ENCODE measurements around the gene ELFN1.

Gene ELFN1

DNA sequence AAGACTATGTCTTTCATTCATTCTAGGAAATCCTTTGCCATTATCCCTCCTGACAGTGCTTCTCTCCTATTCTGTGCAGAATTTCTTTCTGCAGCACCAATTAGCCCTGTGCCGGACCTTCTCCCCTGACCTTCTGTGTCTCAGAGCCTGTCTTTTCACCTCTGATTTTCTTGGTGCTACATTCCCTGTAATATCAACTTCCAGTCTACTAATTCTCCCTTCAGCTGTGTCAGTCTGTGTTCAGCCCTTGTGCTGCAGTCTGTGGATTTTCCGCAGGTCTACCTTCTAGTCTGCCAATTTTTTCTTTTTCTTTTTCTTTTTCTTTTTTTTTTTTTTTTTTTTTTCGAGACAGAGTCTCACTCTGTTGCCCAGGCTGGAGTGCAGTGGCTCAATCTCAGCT is 115.8 kb downstream of the ELFN1 start:
- no peak for DNase-seq (ENCODE audit: low read depth in 2 of 2, low spot score in 1 of 2)

DNA sequence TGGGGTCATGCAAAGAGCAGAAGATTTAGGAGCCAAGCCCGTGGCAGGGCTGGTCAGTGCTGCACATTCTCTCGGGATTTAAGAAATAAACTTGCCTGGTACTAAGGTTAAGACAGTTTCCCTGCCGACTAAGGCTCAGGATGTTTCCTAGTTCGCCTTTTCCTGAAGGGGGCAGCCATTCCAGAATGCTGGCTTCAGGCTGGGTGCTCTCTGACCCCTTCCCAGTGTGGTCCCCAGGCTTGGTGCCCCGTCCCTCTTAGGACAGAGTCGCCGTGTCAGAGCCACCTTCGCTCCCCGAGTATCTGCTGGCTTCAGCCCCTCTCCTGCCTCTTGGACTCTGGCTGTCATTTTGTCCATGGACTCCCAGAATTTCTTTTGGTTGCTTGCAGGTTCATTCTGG is 117.2 kb downstream of the ELFN1 start:
- DNase-seq (ENCODE audit: low read depth in 2 of 2, low spot score in 1 of 2), result no peak

DNA sequence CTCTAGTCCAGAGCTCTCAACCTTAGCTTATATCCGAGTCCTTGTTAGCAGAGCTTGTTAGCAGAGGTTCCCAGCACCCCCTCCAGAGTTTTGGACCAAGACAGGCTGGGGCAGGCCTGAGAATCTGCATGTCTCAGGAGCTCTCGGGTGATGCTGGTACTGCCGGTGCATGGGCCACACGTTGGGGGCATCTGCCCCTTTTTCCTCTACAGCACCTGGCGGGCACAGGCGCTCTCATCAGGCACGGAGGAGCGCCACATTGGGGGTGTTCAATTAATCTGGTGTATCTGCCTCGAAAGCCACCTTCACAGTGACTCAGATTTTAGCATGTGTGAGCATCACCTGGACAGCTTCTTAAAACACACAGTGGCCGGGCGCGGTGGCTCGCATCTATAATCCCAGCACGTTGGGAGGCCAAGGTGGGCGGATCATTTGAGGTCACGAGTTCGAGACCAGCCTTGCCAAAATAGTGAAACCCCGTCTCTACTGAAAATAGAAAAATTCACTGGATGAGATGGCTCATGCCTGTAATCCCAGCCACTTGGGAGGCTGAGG is 117.7 kb downstream of the ELFN1 start:
- DNase-seq (ENCODE audit: low read depth in 2 of 2, low spot score in 1 of 2), result no peak

DNA sequence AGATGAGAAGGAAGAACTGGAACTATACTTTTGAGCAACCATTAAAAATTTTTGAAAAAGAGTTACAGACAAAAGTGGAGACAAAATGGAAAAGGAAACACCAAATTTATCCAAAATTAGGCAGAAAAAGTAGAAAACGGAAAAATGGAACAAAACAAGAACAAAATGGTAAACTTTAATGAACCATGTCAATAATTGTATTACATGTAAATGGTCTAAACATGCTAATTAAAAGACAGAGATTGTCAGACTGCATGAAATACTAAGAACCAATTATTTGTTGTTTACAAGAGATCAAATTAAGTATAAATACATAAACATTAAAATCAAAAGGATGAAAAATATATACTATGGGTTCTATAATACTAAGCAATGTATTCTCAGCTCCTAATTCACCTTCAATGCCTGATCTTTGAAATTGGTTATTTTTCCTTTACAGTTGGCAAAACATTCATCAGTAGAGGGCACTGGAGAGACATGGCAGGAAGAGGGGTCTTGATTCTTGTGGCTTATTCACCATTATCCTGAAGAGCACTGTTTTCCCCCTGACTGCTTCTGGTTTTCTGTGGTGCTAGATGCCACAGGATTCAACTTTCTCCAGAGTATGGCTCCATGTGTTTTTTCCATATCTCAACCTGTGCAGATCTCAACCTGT is 124.9 kb downstream of the ELFN1 start:
- DNase-seq (ENCODE audit: low read depth in 2 of 2, low spot score in 1 of 2), result no peak
